Ovary (tissue), 9 donors: ENCODE measurements around the gene C19orf67. TPM values are rescaled to one million over a fixed set of nuclear protein-coding genes. Genes with fewer than 3 reads are reported as not detected.
A peak's percentile ranks its signal among the peaks of the same experiment; 100 is the strongest.

ENCODE experiments used
- DNase-seq, 5 donors: peaks; one replicate each; pipeline ENCODE4 v3.0.0-alpha.2; 2019 to 2020
- H3K27ac ChIP-seq, 2 donors: fragments of 200-600 bp; one replicate each; pipeline versions ENCODE4 v1.5.1 to v1.8.0; 2019 to 2022
- H3K27me3 ChIP-seq: fragments of 200-600 bp; one replicate; pipeline ENCODE4 v1.8.0; 2022
- H3K36me3 ChIP-seq: fragments of 200-600 bp; sonication (generic); one replicate; pipeline ENCODE4 v1.5.1; 2019
- H3K4me1 ChIP-seq: one replicate; pipeline ENCODE4 v1.8.1; 2013; ENCODE audit warnings: mild to moderate bottlenecking, moderate library complexity; ENCODE audit not compliant: insufficient read depth
- H3K4me3 ChIP-seq: fragments of 200-600 bp; sonication (generic); one replicate; pipeline ENCODE4 v1.5.1; 2017
- H3K9me3 ChIP-seq, 2 donors: fragments of 200-600 bp in 1 of 2; sonication (generic) in 1 of 2; one replicate each; pipeline versions ENCODE4 v1.5.1 to v1.8.1; 2013 to 2019; ENCODE audit warnings: mild to moderate bottlenecking in 1 of 2, moderate library complexity in 1 of 2
- EP300 ChIP-seq: sonication (generic); formaldehyde crosslinking; IDR thresholded peaks from one replicate; pipeline ENCODE4 v1.6.1; 2017; ENCODE audit warnings: antibody characterized with exemption
- POLR2A ChIP-seq: fragments of 450-650 bp; IDR thresholded peaks from one replicate; pipeline ENCODE4 v1.6.1; 2017; ENCODE audit warnings: antibody characterized with exemption, mild to moderate bottlenecking, moderate library complexity
- WGBS, 3 donors: extraction: QIAGEN DNeasy Blood & Tissue Kit in 1 of 3; methylation state at CpG; one replicate each; pipeline versions ENCODE4 v1.1.5 to v1.1.7; 2013 to 2017; 5-methylcytosine and 5-hydroxymethylcytosine counted together
- intact Hi-C, 4 donors: fragments of 100-400 bp; cut with DNase I; formaldehyde crosslinking; loops; one replicate each; pipeline versions ENCODE4 v1.11.0 to v1.15.1; 2022 to 2023
- polyA plus RNA-seq, 2 donors: library from polyadenylated mRNA; stranded (reverse); fragments of 200-250 nt in 1 of 2; fragments of 350-450 nt in 1 of 2; fragmentation: Illumina TruSeq in 1 of 2; extraction: RNeasy Lipid Tissue Mini Kit (QIAGEN cat#74804) in 1 of 2; gene quantifications; one replicate each; pipeline ENCODE4 v1.2.3, GENCODE V29; 2013 to 2014
- total RNA-seq, 7 donors: library from RNA; depleted of rRNA in 2 of 7; stranded (reverse); fragments of >200 nt in 2 of 7; fragmentation: NEBNext Ultra II Directional in 3 of 7; extraction: Animal tissue kit (Norgen Biotek cat#: 25700) in 3 of 7; gene quantifications; one replicate each; pipeline versions ENCODE4 v1.1.0 to v1.2.4, GENCODE V29; 2016 to 2023
- TF ChIP-seq, protein P1 (sequence below), 3 donors: fragments of 450-650 bp in 2 of 3; fragments of 200-600 bp in 1 of 3; IDR thresholded peaks; one replicate each; pipeline versions ENCODE4 v1.5.1 to v1.8.0; 2016 to 2022; ENCODE audit warnings: antibody characterized with exemption in 3 of 3, mild to moderate bottlenecking in 1 of 3
- donor health status: DM: no; HTN: no; CAD: no; lungs with moderate emphysema.
- donor health status: DM: no; HTN: no; CAD: no.
- donor health status: Bipolar disorder and iron deficiency.
- donor health status: DM: yes; HTN: yes; CAD: no.
- donor health status: DM: no; HTN: no; CAD: no.
- donor health status: DM: yes; HTN: yes; CAD: no.

Gene C19orf67
- total and polyA plus RNA-seq, 9 donors: 0.08 TPM; not detected in 8

DNA sequence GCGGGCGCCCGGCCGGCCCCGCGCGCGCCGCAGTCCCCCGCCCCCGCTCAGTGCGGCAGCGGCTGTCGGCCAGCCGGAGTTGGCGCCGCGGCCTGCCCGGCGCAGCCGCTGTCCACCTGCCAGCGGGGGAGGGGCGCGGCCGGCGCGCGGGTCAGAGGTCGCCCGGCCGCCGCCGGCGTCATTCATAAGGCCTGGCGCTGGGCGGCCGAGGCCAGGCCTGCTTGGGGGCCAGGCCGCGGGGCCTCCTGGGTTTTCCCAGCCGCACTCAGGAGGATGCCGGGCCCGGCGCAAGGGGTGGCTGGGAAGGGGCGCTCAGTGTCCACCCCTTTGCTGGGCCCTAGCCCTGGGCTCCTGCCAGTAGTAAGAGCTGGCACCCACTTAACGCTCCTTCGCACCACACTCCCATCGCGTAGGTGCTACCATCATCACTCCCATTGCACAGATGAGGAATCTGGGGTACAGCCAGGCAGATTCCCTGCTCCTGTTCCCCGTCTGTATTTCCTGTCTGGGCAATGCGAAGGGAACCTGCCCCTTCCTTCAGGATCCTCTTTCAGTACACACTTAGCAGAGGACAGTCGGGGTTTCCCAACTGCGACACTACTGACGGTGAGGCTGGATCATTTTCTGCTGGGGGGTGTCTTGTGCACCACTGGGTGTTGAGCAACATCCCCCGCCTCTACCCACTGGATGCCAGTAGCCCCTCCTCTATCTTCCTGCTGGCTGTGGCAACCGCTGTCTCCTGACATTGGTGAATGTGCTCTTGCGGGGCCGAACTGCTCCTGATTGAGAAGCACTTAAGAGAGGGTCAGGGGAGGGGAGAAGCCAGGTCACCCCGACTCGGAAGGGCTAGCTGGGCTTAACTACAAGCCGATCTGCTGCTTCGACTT, 32.8 kb upstream of the C19orf67 start:
- Histone ChIP-seq H3K4me1 (peaks cover 29% of the 10 kb centered on the region), H3K27ac (peak overlapping the region; percentile 92 to 99), H3K4me3 (peak overlapping the region; percentile 64), H3K9me3 (no peaks in the 10 kb centered on the region), H3K27me3 (no peaks in the 10 kb centered on the region), H3K36me3 (no peaks in the 10 kb centered on the region)
- DNase-seq: peak; percentile 81 to 90 (median 89)
- peak; percentile 56 for TF ChIP-seq POLR2A
- TF ChIP-seq, protein P1, sequence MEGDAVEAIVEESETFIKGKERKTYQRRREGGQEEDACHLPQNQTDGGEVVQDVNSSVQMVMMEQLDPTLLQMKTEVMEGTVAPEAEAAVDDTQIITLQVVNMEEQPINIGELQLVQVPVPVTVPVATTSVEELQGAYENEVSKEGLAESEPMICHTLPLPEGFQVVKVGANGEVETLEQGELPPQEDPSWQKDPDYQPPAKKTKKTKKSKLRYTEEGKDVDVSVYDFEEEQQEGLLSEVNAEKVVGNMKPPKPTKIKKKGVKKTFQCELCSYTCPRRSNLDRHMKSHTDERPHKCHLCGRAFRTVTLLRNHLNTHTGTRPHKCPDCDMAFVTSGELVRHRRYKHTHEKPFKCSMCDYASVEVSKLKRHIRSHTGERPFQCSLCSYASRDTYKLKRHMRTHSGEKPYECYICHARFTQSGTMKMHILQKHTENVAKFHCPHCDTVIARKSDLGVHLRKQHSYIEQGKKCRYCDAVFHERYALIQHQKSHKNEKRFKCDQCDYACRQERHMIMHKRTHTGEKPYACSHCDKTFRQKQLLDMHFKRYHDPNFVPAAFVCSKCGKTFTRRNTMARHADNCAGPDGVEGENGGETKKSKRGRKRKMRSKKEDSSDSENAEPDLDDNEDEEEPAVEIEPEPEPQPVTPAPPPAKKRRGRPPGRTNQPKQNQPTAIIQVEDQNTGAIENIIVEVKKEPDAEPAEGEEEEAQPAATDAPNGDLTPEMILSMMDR (IDR thresholded peaks at IDR 0.05): peak in 1 of 3 donors; percentile 23
- no peak for TF ChIP-seq EP300
- 2 to 4% (median 2%) methylated on average over 34 to 61 of the region's 61 CpGs for WGBS, 3 donors
- intact Hi-C loops: loop anchor here in 1 of 4 donors (5.0 kb wide), 1 partner anchor 36 kb away; no protein-coding TSS in a partner anchor

DNA sequence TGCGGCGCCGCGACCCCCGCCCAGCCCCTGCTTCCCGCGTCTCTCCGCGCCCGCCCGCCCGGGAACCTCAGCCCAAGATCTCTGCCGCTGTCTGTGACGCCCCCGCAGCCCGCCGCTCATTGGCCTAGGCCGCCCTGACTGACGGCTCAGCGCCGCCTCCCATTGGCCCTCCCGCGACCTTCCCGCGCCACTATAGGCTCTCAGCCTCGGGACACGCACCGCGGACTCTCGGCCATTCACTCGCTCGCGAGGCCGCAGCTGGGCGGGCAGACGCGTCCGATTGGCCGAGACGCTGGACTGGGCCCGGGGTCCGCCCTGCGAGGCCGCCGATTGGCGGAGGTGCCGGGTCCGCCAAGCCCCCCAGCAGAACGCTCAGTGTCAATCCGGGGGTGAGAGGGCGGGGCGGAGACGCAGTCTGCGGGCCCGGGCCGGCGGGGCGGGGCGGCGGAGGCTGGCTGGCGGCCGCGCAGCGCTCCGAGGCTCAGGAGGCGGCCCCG, 32.1 kb upstream of the C19orf67 start, which contains the start of gene PRKACA:
PRKACA (minus strand) TSS at position 95 of the 497 bp plus-strand sequence. CDS start 215 bp downstream, outside the sequence.
- peak within 1 kb of the TSS; percentile 97 for H3K4me3 ChIP-seq
- 0 to 1% (median 0%) methylated on average over 32 to 67 of the region's 67 CpGs for WGBS, 3 donors
- H3K27ac ChIP-seq: peak within 1 kb of the TSS; percentile 92 to 99
- intact Hi-C loops: loop anchor here in 1 of 4 donors (5.0 kb wide), 1 partner anchor 35 kb away; no protein-coding TSS in a partner anchor
- TF ChIP-seq POLR2A: no peak
- TF ChIP-seq EP300: no peak
- TF ChIP-seq, protein P1 (IDR thresholded peaks at IDR 0.05): no peak
- H3K36me3 ChIP-seq: no peaks in the 10 kb centered on the region
- peaks cover 30% of the 10 kb centered on the region for H3K4me1 ChIP-seq
- peak; percentile 99 for DNase-seq
- H3K27me3 ChIP-seq: no peaks in the 10 kb centered on the region
- no peaks in the 10 kb centered on the region for H3K9me3 ChIP-seq

DNA sequence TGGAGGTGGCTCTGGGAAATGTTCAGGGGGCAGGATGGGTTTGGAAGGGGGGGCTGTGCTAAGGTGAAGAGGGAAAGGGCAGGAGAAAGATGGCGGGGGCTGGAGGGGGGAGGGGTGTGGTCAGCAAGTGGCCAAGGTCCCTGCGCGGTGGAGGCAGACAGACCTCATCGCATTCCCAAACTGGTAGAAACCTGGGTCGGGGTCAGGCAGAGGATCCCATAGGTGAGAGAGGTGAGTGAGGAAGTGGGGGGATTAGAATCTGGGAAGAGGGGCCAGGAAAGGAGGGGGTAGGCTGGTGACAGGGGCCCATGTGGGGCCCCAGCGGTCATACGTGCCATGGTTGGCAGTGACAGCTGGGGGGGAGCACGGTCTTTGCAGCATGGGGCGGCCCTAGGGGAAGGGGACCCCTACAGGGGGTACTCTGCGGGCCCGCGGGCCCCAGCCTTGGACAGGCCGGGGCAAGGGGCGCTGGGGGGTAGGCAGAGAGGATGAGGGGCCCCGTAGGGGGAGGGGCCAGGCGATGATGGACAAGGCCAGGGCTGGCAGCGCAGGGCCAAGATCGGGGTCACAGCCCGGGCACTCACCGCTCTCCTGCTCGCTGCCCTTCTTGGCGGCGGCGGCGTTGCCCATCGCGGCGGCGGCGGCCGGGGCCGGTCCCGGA, 31.5 kb upstream of the C19orf67 start:
- Histone ChIP-seq H3K4me3 (peak overlapping the region; percentile 97), H3K4me1 (peaks cover 30% of the 10 kb centered on the region), H3K36me3 (no peaks in the 10 kb centered on the region), H3K9me3 (no peaks in the 10 kb centered on the region), H3K27me3 (no peaks in the 10 kb centered on the region), H3K27ac (peak overlapping the region; percentile 51 to 96)
- WGBS, 3 donors: 0 to 1% (median 1%) methylated on average over 28 to 33 of the region's 33 CpGs
- intact Hi-C loops: loop anchor here in 1 of 4 donors (5.0 kb wide), 1 partner anchor 35 kb away; no protein-coding TSS in a partner anchor
- TF ChIP-seq EP300: no peak
- TF ChIP-seq POLR2A: no peak
- TF ChIP-seq, protein P1 (IDR thresholded peaks at IDR 0.05): no peak
- peak; percentile 55 to 78 (median 77) for DNase-seq

- H3K9me3 ChIP-seq: no peaks in the 10 kb centered on the region
- H3K27me3 ChIP-seq: no peaks in the 10 kb centered on the region
- TF ChIP-seq POLR2A (no peak), EP300 (no peak)
- TF ChIP-seq, protein P1 (IDR thresholded peaks at IDR 0.05): no peak
- H3K27ac ChIP-seq: peak overlapping the region; percentile 27 to 96
- 3 to 8% (median 3%) methylated on average over 6 of the region's 6 CpGs for WGBS, 3 donors
- H3K36me3 ChIP-seq: no peaks in the 10 kb centered on the region
- DNase-seq: no peak
- peaks cover 30% of the 10 kb centered on the region for H3K4me1 ChIP-seq
- peak overlapping the region; percentile 97 for H3K4me3 ChIP-seq
- intact Hi-C loops: loop anchor here in 1 of 4 donors (5.0 kb wide), 1 partner anchor 34 kb away; no protein-coding TSS in a partner anchor
Observed at GRCh38 chr19:14116525-14116917, 30.9 kb upstream of the C19orf67 start.
